Kidney (tissue), 14 donors: ENCODE data around the gene MOB3A. TPM values are rescaled to one million over a fixed set of nuclear protein-coding genes. Genes with fewer than 3 reads are reported as not detected.

Source experiments
- DNase-seq, 5 donors: peaks; one replicate each; pipeline ENCODE4 v3.0.0-alpha.2; 2013 to 2020
- FAIRE-seq: peaks from 2 replicates; lab custom pipeline; 2012; peaks lifted over from hg19 to GRCh38; lab: Jason Lieb, UNC
- H3K27ac ChIP-seq, 2 donors: one replicate each; pipeline ENCODE4 v1.7.0; 2013; ENCODE audit warnings: low read depth in 2 of 2, low read length in 2 of 2, inconsistent platforms in 1 of 2
- H3K27me3 ChIP-seq: one replicate; pipeline ENCODE4 v1.7.1; 2013; ENCODE audit warnings: low read length, inconsistent platforms; ENCODE audit not compliant: control insufficient read depth, insufficient read depth
- H3K36me3 ChIP-seq, 3 donors: one replicate each; pipeline versions ENCODE4 v1.7.0 to v1.7.1; 2013; ENCODE audit warnings: low read length in 3 of 3, control low read depth in 1 of 3, inconsistent platforms in 1 of 3; ENCODE audit not compliant: insufficient read depth in 3 of 3, control insufficient read depth in 2 of 3
- H3K4me1 ChIP-seq, 3 donors: one replicate each; pipeline versions ENCODE4 v1.7.0 to v1.7.1; 2013; ENCODE audit warnings: low read length in 3 of 3, inconsistent platforms in 1 of 3, low read depth in 1 of 3; ENCODE audit not compliant: control insufficient read depth in 2 of 3, insufficient read depth in 2 of 3
- H3K4me3 ChIP-seq, 3 donors: one replicate each; pipeline versions ENCODE4 v1.7.0 to v1.8.1; 2013; ENCODE audit warnings: low read length in 3 of 3, control low read depth in 1 of 3, inconsistent platforms in 1 of 3
- H3K9ac ChIP-seq, 3 donors: one replicate each; pipeline versions ENCODE4 v1.7.0 to v1.7.1; 2013; ENCODE audit warnings: low read length in 3 of 3, control low read depth in 1 of 3, inconsistent platforms in 1 of 3
- H3K9me3 ChIP-seq, 3 donors: one replicate each; pipeline versions ENCODE4 v1.7.0 to v1.7.1; 2013; ENCODE audit warnings: low read length in 3 of 3, control low read depth in 1 of 3, inconsistent platforms in 1 of 3; ENCODE audit not compliant: control insufficient read depth in 2 of 3, insufficient read depth in 1 of 3
- CTCF ChIP-seq: IDR thresholded peaks from 3 replicates; pipeline ENCODE4 v1.5.1; 2012; ENCODE audit warnings: mild to moderate bottlenecking, moderate library complexity, borderline replicate concordance; ENCODE audit not compliant: insufficient read depth; ENCODE audit errors: extremely low read depth
- intact Hi-C: fragments of 100-400 bp; cut with DNase I; formaldehyde crosslinking; loops from one replicate; pipeline ENCODE4 v1.11.1; 2022
- polyA plus RNA-seq: library from polyadenylated mRNA; stranded (reverse); fragments of 350-450 nt; fragmentation: Illumina TruSeq; extraction: RNeasy Lipid Tissue Mini Kit (QIAGEN cat#74804); gene quantifications from one replicate; pipeline ENCODE4 v1.2.3, GENCODE V29; 2014; ENCODE audit warnings: low read depth, low replicate concordance; ENCODE audit not compliant: insufficient read depth
- total RNA-seq: library from RNA; stranded (reverse); fragmentation: NEBNext Ultra II Directional; extraction: Animal tissue kit (Norgen Biotek cat#: 25700); gene quantifications from one replicate; pipeline ENCODE4 v1.2.1, GENCODE V29; 2021
- donor health status: control.
- donor health status: control.
- donor health status: control.
- donor health status: control.
- donor health status: control.
- donor health status: DM: yes; HTN: yes; CAD: no.
- donor health status: Normal renal cell carcinoma (clear cell type).

Gene MOB3A
- total and polyA plus RNA-seq, 2 donors from 2014 or later, result 16.9 to 59.7 TPM

DNA sequence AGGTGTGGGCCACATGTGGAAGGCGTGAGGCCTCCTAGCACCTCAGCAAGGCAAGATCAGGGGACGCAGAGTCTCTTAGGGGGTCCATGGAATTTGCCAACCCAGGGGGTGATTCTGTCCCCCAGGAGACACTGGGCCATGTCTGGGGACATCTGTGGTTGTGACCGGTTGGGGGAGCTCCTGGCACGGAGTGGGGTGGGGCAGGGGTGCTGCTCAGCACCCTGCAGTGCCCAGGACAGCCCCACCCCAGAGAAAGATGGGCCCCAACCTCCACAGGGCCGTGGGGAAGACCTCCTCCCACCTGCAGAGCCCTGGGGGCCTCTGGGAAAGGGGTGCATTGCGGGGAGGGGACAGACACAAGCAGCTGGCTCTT lies 49.1 kb downstream of the MOB3A start:
- Histone ChIP-seq H3K27me3 (no peaks in the 10 kb centered on the region), H3K4me1 (peaks cover 0 to 70% (median 46%) of the 10 kb centered on the region in 3 donors), H3K9ac (no peak overlapping the region), H3K36me3 (peaks cover 0 to 39% (median 0%) of the 10 kb centered on the region in 3 donors), H3K9me3 (no peaks in the 10 kb centered on the region), H3K4me3 (no peak overlapping the region), H3K27ac (peak overlapping the region; percentile 23 to 25)
- no peak for FAIRE-seq
- DNase-seq, result no peak
- intact Hi-C loops, result no loop called here
- TF ChIP-seq CTCF, result no peak

- peak in 1 of 5 donors; percentile 79 for DNase-seq
- no peak for FAIRE-seq
- Histone ChIP-seq H3K4me3 (no peak overlapping the region), H3K9ac (peak overlapping the region in 1 of 3 donors; percentile 26), H3K36me3 (peaks cover 0 to 42% (median 0%) of the 10 kb centered on the region in 3 donors), H3K27me3 (no peaks in the 10 kb centered on the region), H3K9me3 (no peaks in the 10 kb centered on the region), H3K4me1 (peaks cover 0 to 71% (median 42%) of the 10 kb centered on the region in 3 donors), H3K27ac (peak overlapping the region in 1 of 2 donors; percentile 45)
- intact Hi-C loops, result no loop called here
- no peak for TF ChIP-seq CTCF
These were observed 49.8 kb downstream of the MOB3A start for GRCh38 chr19:2046046-2046907.

GRCh38 chr19:2045501-2046045 lies 50.6 kb downstream of the MOB3A start:
- no peak for TF ChIP-seq CTCF
- intact Hi-C loops, result no loop called here
- Histone ChIP-seq H3K27me3 (no peaks in the 10 kb centered on the region), H3K9me3 (no peaks in the 10 kb centered on the region), H3K4me1 (peaks cover 0 to 78% (median 48%) of the 10 kb centered on the region in 3 donors), H3K4me3 (no peak overlapping the region), H3K9ac (no peak overlapping the region), H3K36me3 (peaks cover 0 to 49% (median 3%) of the 10 kb centered on the region in 3 donors), H3K27ac (peak overlapping the region; percentile 45 to 51)
- peak in 1 of 5 donors; percentile 81 for DNase-seq
- FAIRE-seq, result no peak
